ENCODE measurements around the gene CATSPERZ.

GRCh38 chr11:64266339-64266738 lies 33.8 kb upstream of the CATSPERZ start:
- TF ChIP-seq CTCF (IDR thresholded peaks at IDR 0.05) (no peak), POLR2A (IDR thresholded peaks at IDR 0.05) (no peak)
